NT2/D1 (cell line): ENCODE measurements around the gene SLC24A3.

Experiments
- DNase-seq: peaks from one replicate; pipeline ENCODE4 v3.0.0-alpha.2; 2011; ENCODE audit warnings: low read depth, low spot score
- H3K27me3 ChIP-seq: 2 replicates; pipeline ENCODE4 v1.6.0; 2011; ENCODE audit warnings: mild to moderate bottlenecking; ENCODE audit not compliant: insufficient read length, insufficient read depth
- H3K36me3 ChIP-seq: 2 replicates; pipeline ENCODE4 v1.6.1; 2011; ENCODE audit warnings: mild to moderate bottlenecking, low read length, mixed read lengths; ENCODE audit not compliant: insufficient read depth, insufficient read length
- H3K4me1 ChIP-seq: 2 replicates; pipeline ENCODE4 v1.5.1; 2011; ENCODE audit not compliant: insufficient read depth, insufficient read length
- H3K4me3 ChIP-seq: 2 replicates; pipeline ENCODE4 v1.5.1; 2011; ENCODE audit warnings: low read depth; ENCODE audit not compliant: insufficient read length
- H3K9ac ChIP-seq: 2 replicates; pipeline ENCODE4 v1.6.0; 2011; ENCODE audit warnings: low read depth; ENCODE audit not compliant: insufficient read length
- H3K9me3 ChIP-seq: 2 replicates; pipeline ENCODE4 v1.5.1; 2011; ENCODE audit warnings: mild to moderate bottlenecking, low read length; ENCODE audit not compliant: insufficient read depth
- SUZ12 ChIP-seq: IDR thresholded peaks from 2 replicates; pipeline ENCODE4 v1.6.1; 2011; ENCODE audit not compliant: insufficient read length, insufficient read depth; ENCODE audit errors: extremely low read depth
- YY1 ChIP-seq: IDR thresholded peaks from 2 replicates; pipeline ENCODE4 v1.6.1; 2011; ENCODE audit not compliant: insufficient read length, insufficient read depth
- ZNF274 ChIP-seq: IDR thresholded peaks from 2 replicates; pipeline ENCODE4 v1.6.1; 2011; ENCODE audit warnings: mild to moderate bottlenecking, low read depth, low read length

SLC24A3 gene

GRCh38 chr20:19292254-19292653 lies 79.8 kb downstream of the SLC24A3 start:
- no peak for TF ChIP-seq YY1
- TF ChIP-seq ZNF274, result no peak
- no peak for TF ChIP-seq SUZ12
- Histone ChIP-seq H3K9me3 (no peaks in the 10 kb centered on the region), H3K9ac (no peak overlapping the region), H3K4me3 (no peak overlapping the region), H3K4me1 (no peaks in the 10 kb centered on the region), H3K27me3 (no peaks in the 10 kb centered on the region), H3K36me3 (no peaks in the 10 kb centered on the region)
- DNase-seq, result no peak

GRCh38 chr20:19295076-19295475 lies 82.6 kb downstream of the SLC24A3 start:
- H3K4me1 ChIP-seq, result no peaks in the 10 kb centered on the region
- no peak for TF ChIP-seq SUZ12
- no peak for TF ChIP-seq YY1
- TF ChIP-seq ZNF274, result no peak
- no peak overlapping the region for H3K9ac ChIP-seq
- H3K9me3 ChIP-seq, result no peaks in the 10 kb centered on the region
- H3K4me3 ChIP-seq, result no peak overlapping the region
- H3K36me3 ChIP-seq, result no peaks in the 10 kb centered on the region
- no peaks in the 10 kb centered on the region for H3K27me3 ChIP-seq
- no peak for DNase-seq

GRCh38 chr20:19298652-19299051 lies 86.2 kb downstream of the SLC24A3 start:
- Histone ChIP-seq H3K4me3 (no peak overlapping the region), H3K9me3 (no peaks in the 10 kb centered on the region; the same call in 1 of the 2 replicates), H3K27me3 (no peaks in the 10 kb centered on the region), H3K4me1 (no peaks in the 10 kb centered on the region), H3K9ac (no peak overlapping the region), H3K36me3 (no peaks in the 10 kb centered on the region)
- no peak for DNase-seq
- TF ChIP-seq YY1 (no peak), SUZ12 (no peak), ZNF274 (no peak)

GRCh38 chr20:19300395-19300794 lies 88.0 kb downstream of the SLC24A3 start:
- Histone ChIP-seq H3K4me1 (no peaks in the 10 kb centered on the region), H3K36me3 (no peaks in the 10 kb centered on the region), H3K9me3 (no peaks in the 10 kb centered on the region; the same call in 1 of the 2 replicates), H3K4me3 (no peak overlapping the region), H3K9ac (no peak overlapping the region), H3K27me3 (no peaks in the 10 kb centered on the region)
- DNase-seq, result no peak
- no peak for TF ChIP-seq SUZ12
- TF ChIP-seq YY1, result no peak
- no peak for TF ChIP-seq ZNF274

GRCh38 chr20:19301142-19301541 lies 88.7 kb downstream of the SLC24A3 start:
- TF ChIP-seq ZNF274, result no peak
- TF ChIP-seq SUZ12, result no peak
- TF ChIP-seq YY1, result no peak
- H3K4me3 ChIP-seq, result no peak overlapping the region
- no peak for DNase-seq

GRCh38 chr20:19301843-19302242 lies 89.4 kb downstream of the SLC24A3 start:
- no peaks in the 10 kb centered on the region for H3K4me1 ChIP-seq
- no peak for DNase-seq
- H3K36me3 ChIP-seq, result no peaks in the 10 kb centered on the region
- H3K27me3 ChIP-seq, result no peaks in the 10 kb centered on the region
- H3K9me3 ChIP-seq, result no peaks in the 10 kb centered on the region; the same call in 1 of the 2 replicates
- no peak overlapping the region for H3K9ac ChIP-seq
- no peak overlapping the region for H3K4me3 ChIP-seq
- TF ChIP-seq SUZ12 (no peak), ZNF274 (no peak), YY1 (no peak)

More at GRCh38 chr20:19301142-19301541, 88.7 kb downstream of the SLC24A3 start:
- Histone ChIP-seq H3K36me3 (no peaks in the 10 kb centered on the region), H3K4me1 (no peaks in the 10 kb centered on the region), H3K9me3 (no peaks in the 10 kb centered on the region; the same call in 1 of the 2 replicates), H3K27me3 (no peaks in the 10 kb centered on the region), H3K9ac (no peak overlapping the region)

GRCh38 chr20:19302714-19303113 lies 90.3 kb downstream of the SLC24A3 start:
- Histone ChIP-seq H3K27me3 (no peaks in the 10 kb centered on the region), H3K4me3 (no peak overlapping the region), H3K9me3 (no peaks in the 10 kb centered on the region; the same call in 1 of the 2 replicates), H3K4me1 (no peaks in the 10 kb centered on the region), H3K9ac (no peak overlapping the region), H3K36me3 (no peaks in the 10 kb centered on the region)
- DNase-seq, result no peak
- TF ChIP-seq SUZ12 (no peak), YY1 (no peak), ZNF274 (no peak)

GRCh38 chr20:19304389-19304788 lies 91.9 kb downstream of the SLC24A3 start:
- Histone ChIP-seq H3K9ac (no peak overlapping the region), H3K9me3 (no peaks in the 10 kb centered on the region; the same call in 1 of the 2 replicates), H3K36me3 (no peaks in the 10 kb centered on the region), H3K27me3 (no peaks in the 10 kb centered on the region), H3K4me1 (no peaks in the 10 kb centered on the region), H3K4me3 (no peak overlapping the region)
- no peak for DNase-seq
- TF ChIP-seq SUZ12 (no peak), ZNF274 (no peak)
